AG10803 (cell line): ENCODE data around the gene PGBD2.

Experiments used
- DNase-seq: peaks from one replicate; pipeline ENCODE4 v3.0.0; 2010; ENCODE audit warnings: low read depth
- H3K4me3 ChIP-seq: 2 replicates; pipeline ENCODE4 v1.5.1; 2011; ENCODE audit warnings: mild to moderate bottlenecking, low read length, control low read depth
- CTCF ChIP-seq: conservative IDR thresholded peaks from 2 replicates; pipeline ENCODE4 v1.5.1; 2011; ENCODE audit warnings: mild to moderate bottlenecking, low read length, control low read depth, inconsistent platforms

PGBD2 gene

DNA sequence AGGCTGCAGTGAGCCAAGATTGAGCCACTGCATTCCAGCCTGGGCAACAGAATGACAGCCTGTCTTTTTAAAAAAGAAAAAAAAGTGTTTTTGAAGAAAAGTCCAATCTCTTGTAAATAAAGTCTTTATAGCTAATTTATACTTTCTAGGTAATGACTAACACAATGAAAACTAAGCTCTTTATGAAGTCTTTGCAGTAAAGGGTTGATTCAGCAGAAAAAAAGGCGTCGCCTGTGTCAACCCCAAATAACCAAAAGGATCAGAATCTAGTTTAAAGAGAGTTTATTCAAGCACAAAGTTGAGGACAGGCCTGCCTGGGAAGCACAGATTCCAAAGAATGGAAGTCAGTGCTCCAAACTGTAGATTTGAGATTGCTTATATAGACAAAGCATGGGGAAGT is 14.3 kb upstream of the PGBD2 start:
- no peak for DNase-seq
- no peak overlapping the region for H3K4me3 ChIP-seq
- TF ChIP-seq CTCF, result no peak

DNA sequence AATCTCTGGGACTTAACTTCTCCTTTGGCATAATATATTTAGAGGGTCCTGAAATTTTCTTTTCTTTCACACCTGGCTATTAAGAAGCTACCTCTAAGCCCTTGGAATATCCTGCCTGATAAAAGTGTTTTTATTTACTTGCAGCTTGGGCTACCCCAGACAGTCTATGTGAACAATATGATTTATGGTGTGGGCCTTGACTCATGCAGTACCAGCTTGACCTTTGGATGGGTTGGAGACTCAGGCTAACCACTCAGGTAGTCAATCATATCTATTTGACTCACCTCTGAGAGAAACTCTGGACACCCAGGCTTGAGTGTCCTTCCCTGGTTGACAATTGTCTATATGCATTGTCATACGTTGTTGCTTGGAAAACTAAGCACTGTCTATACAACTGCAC is 13.4 kb upstream of the PGBD2 start:
- no peak overlapping the region for H3K4me3 ChIP-seq
- no peak for TF ChIP-seq CTCF
- DNase-seq, result no peak

DNA sequence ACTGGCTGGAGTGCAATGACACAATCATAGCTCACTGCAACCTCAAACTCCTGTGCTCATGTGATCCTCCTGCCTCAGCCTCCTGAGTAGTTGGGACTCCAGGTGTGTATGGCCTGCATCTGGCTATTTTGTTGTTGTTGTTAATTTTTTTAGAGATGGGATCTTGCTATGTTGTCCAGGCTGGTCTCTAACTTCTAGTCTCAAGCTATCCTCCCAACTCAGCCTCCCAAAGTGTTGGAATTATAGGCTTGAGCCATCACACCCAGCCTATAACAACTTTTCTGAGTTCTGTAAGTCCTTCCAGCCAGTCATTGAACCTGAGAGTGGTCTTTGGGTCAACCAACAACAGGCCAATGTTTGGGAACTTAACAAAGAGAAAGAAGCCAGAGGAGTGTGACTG is 11.2 kb upstream of the PGBD2 start:
- no peak for TF ChIP-seq CTCF
- DNase-seq, result no peak
- H3K4me3 ChIP-seq, result no peak overlapping the region

DNA sequence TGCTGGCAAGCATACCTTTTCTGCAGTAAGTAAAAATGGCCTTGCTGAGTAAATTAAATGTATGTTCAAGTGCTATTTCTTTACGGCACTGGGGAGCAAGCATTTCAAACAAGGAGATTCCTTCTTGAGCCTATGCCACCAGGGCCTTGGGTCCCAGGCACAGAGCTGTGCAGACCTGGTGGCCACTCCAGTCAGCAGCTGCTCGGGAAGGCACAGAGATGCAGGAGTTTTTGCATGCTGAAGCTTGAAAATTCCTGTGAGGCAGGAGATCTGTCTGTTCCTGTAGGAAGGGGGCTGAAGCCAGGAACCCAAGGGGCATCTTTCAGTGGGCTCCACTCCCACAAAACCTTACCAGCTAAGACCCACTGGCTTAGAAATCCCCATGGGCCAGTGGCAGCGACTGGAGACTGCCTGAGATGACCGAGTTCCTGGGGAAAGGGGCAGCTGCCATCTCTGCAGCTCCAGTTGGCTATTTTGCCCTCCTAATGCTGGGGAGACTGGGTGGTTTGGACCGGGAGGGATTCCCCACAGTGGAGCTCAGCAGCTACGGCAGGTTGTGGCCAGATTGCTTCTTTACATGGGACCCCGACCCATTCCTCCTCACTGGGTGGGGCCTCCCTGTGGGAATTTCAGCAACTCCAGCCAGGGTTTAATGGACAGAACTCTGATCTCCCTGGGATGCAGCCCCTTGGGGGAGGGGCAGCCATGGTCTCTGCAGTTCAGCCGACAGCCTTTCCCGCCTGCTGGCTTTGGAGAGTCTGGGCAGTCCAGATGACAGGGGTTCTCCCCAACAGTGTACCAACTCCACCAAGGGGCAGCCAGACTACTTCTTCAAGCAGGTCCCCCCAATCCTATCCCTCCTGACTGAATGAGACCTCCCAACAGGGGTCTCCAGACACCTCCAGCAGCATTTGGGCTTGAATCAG is 8.4 kb upstream of the PGBD2 start:
- TF ChIP-seq CTCF, result no peak
- H3K4me3 ChIP-seq, result no peak overlapping the region
- DNase-seq, result no peak

DNA sequence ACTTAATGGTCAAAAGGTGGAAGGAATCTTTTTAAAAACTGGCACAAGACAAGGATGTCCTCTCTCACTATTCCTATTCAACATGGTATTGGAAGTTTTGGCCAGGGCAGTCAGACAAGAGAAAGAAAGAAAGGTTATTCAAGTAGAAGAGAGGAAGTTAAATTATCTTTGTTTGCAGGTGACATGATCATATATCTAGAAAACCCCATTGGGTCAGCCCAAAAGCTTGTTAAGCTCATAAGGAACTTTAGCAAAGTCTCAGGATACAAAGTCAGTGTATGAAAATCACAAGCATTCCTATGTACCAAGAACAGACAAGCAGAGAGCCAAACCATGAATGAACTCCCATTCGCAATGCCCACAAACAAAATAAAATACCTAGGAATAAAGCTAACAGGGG is 5.4 kb upstream of the PGBD2 start:
- no peak for TF ChIP-seq CTCF
- DNase-seq, result no peak
- no peak overlapping the region for H3K4me3 ChIP-seq

DNA sequence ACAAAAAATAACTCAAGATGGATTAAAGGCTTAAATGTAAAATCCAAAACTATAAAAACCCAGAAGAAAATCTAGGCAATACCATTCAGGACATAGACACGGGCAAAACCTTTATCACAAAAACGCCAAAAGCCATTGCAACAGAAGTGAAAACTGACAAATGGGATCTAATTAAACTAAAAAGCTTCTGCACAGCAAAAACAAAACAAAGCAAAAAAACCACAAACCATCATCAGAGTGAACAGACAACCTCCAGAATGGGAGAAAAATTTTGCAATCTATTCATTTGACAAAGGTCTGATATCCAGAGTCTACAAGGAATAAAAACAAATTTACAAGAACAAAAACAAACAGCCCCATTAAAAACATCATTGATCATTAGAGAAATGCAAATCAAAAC is 4.5 kb upstream of the PGBD2 start:
- TF ChIP-seq CTCF, result no peak
- no peak overlapping the region for H3K4me3 ChIP-seq
- no peak for DNase-seq

DNA sequence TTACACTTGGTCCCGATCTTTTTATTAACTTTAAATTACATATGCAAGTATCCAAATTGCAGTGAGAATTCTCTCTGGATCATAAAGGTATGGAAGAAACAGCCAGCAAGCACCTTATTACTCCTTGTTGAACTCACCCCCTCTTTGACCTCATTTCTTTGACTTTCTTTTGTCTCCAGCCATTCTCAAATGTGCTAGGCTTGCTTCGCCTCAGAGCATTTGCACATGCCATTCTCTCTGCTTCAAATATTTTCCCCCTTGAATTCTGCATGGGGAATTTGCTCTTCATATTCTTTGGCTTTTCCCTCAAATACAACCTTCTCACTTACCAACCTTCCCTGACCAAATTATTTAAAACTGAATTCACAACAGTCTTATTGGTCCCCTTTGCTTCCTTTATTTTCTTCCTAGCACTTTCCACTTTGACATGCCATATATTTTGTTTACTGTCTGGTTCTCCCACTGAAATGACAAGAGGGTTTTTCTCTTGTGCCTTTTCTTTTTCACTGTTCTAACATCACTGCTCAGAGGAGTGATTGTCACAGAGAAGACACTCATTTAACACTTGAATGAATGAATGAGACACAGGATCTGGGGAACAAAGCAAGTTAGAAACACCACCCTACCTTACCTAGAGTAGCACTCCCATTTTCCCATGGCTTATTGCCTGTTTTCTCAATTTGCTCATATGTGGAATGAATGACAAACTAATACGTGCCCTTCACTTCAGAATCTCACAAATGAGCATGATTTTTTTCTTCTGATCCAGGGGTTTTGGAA is 1.4 kb upstream of the PGBD2 start:
- no peak overlapping the region for H3K4me3 ChIP-seq
- no peak for TF ChIP-seq CTCF
- no peak for DNase-seq
